H9 (cell line): ENCODE data around the gene APBB2. TPM values are rescaled to one million over a fixed set of nuclear protein-coding genes. Genes with fewer than 3 reads are reported as not detected.

Experiments used
- DNase-seq: peaks from one replicate; pipeline ENCODE4 v3.0.0-alpha.2; 2017
- H2AFZ ChIP-seq: one replicate; pipeline ENCODE4 v1.6.1; 2013; ENCODE audit warnings: mild to moderate bottlenecking, low read length, control low read depth, moderate library complexity
- H2AK5ac ChIP-seq: 2 replicates; pipeline ENCODE4 v1.6.1; 2013; ENCODE audit warnings: low read length, control low read depth, mixed read lengths; ENCODE audit not compliant: insufficient read length
- H2BK120ac ChIP-seq: one replicate; pipeline ENCODE4 v1.6.1; 2013; ENCODE audit warnings: low read depth, mild to moderate bottlenecking, low read length, control low read depth, inconsistent platforms; ENCODE audit not compliant: poor library complexity, severe bottlenecking
- H2BK12ac ChIP-seq: 2 replicates; pipeline ENCODE4 v1.6.1; 2013; ENCODE audit warnings: low read length, control low read depth, mixed read lengths, low read depth; ENCODE audit not compliant: insufficient read length
- H2BK15ac ChIP-seq: 2 replicates; pipeline ENCODE4 v1.6.1; 2013; ENCODE audit warnings: low read depth, low read length, control low read depth
- H2BK20ac ChIP-seq: one replicate; pipeline ENCODE4 v1.6.1; 2013; ENCODE audit warnings: low read depth, mild to moderate bottlenecking, low read length, control low read depth, inconsistent platforms; ENCODE audit not compliant: poor library complexity, severe bottlenecking
- H2BK5ac ChIP-seq: 2 replicates; pipeline ENCODE4 v1.6.1; 2013; ENCODE audit warnings: low read length, control low read depth, mixed read lengths; ENCODE audit not compliant: insufficient read length
- H3K14ac ChIP-seq: 2 replicates; pipeline ENCODE4 v1.6.1; 2013; ENCODE audit warnings: low read length, control low read depth; ENCODE audit not compliant: insufficient read depth
- H3K18ac ChIP-seq: 2 replicates; pipeline ENCODE4 v1.6.1; 2013; ENCODE audit warnings: low read depth, mild to moderate bottlenecking, mixed read lengths, low read length, control low read depth; ENCODE audit not compliant: insufficient read length
- H3K23ac ChIP-seq: 2 replicates; pipeline ENCODE4 v1.6.1; 2013; ENCODE audit warnings: low read length, control low read depth, mixed read lengths, low read depth; ENCODE audit not compliant: insufficient read length
- H3K23me2 ChIP-seq: 2 replicates; pipeline ENCODE4 v1.6.1; 2013; ENCODE audit warnings: low read depth, mild to moderate bottlenecking, mixed read lengths, low read length, control low read depth; ENCODE audit not compliant: insufficient read length, poor library complexity, severe bottlenecking
- H3K27ac ChIP-seq: 2 replicates; pipeline ENCODE4 v1.5.1; 2013; ENCODE audit warnings: low read length, control low read depth, mixed read lengths, low read depth; ENCODE audit not compliant: insufficient read length
- H3K27me3 ChIP-seq: 2 replicates; pipeline ENCODE4 v1.6.1; 2013; ENCODE audit warnings: low read length, control low read depth, inconsistent platforms; ENCODE audit not compliant: insufficient read depth
- H3K4ac ChIP-seq: 2 replicates; pipeline ENCODE4 v1.6.1; 2013; ENCODE audit warnings: low read depth, mild to moderate bottlenecking, control low read depth, inconsistent platforms, low read length, moderate library complexity
- H3K4me1 ChIP-seq: 2 replicates; pipeline ENCODE4 v1.6.1; 2013; ENCODE audit warnings: low read length, control low read depth, inconsistent platforms; ENCODE audit not compliant: insufficient read depth
- H3K4me2 ChIP-seq: 2 replicates; pipeline ENCODE4 v1.6.1; 2013; ENCODE audit warnings: low read length, control low read depth, mixed read lengths; ENCODE audit not compliant: insufficient read length, insufficient read depth
- H3K56ac ChIP-seq: 2 replicates; pipeline ENCODE4 v1.6.1; 2013; ENCODE audit warnings: low read depth, mild to moderate bottlenecking, mixed read lengths, low read length, control low read depth; ENCODE audit not compliant: insufficient read length
- H3K79me1 ChIP-seq: 2 replicates; pipeline ENCODE4 v1.6.1; 2013; ENCODE audit warnings: low read depth, mild to moderate bottlenecking, moderate library complexity, low read length, control low read depth, inconsistent platforms; ENCODE audit not compliant: insufficient read depth, poor library complexity, severe bottlenecking
- H3K79me2 ChIP-seq: 2 replicates; pipeline ENCODE4 v1.6.1; 2013; ENCODE audit warnings: low read length, control low read depth, inconsistent platforms; ENCODE audit not compliant: insufficient read depth
- H3K9ac ChIP-seq: 2 replicates; pipeline ENCODE4 v1.6.1; 2013; ENCODE audit warnings: low read length, control low read depth, mixed read lengths; ENCODE audit not compliant: insufficient read length; ENCODE audit errors: extremely low read depth
- H3K9me3 ChIP-seq: one replicate; pipeline ENCODE4 v1.6.1; 2013; ENCODE audit warnings: low read depth, low read length, inconsistent platforms; ENCODE audit not compliant: control insufficient read depth
- H3T11ph ChIP-seq: one replicate; pipeline ENCODE4 v1.6.1; 2013; ENCODE audit warnings: mild to moderate bottlenecking, low read length, control low read depth, inconsistent platforms
- H4K20me1 ChIP-seq: one replicate; pipeline ENCODE4 v1.6.1; 2013; ENCODE audit not compliant: control insufficient read depth, insufficient read length, insufficient read depth
- H4K5ac ChIP-seq: 2 replicates; pipeline ENCODE4 v1.6.1; 2013; ENCODE audit warnings: low read depth, mild to moderate bottlenecking, mixed read lengths, low read length, control low read depth; ENCODE audit not compliant: insufficient read length
- H4K8ac ChIP-seq: replicated peaks from 2 replicates; pipeline ENCODE4 v1.6.1; 2013; ENCODE audit warnings: low read length, control low read depth, mixed read lengths, low read depth; ENCODE audit not compliant: insufficient read length
- H4K91ac ChIP-seq: 2 replicates; pipeline ENCODE4 v1.6.1; 2013; ENCODE audit warnings: low read depth, mild to moderate bottlenecking, moderate library complexity, mixed read lengths, low read length, control low read depth; ENCODE audit not compliant: insufficient read length
- H3K27ac Mint-ChIP-seq, 3 experiments: 2 replicates in 2 of 3; 3 replicates in 1 of 3; pipeline ENCODE4 v1.8.0; 2020 to 2021; ENCODE audit warnings: mixed read lengths in 3 of 3, mild to moderate bottlenecking in 1 of 3, moderate library complexity in 1 of 3
- H3K27me3 Mint-ChIP-seq: 2 replicates; pipeline ENCODE4 v1.8.0; 2021; ENCODE audit warnings: low read depth, mild to moderate bottlenecking, moderate library complexity, mixed read lengths
- H3K36me3 Mint-ChIP-seq, 3 experiments: 2 replicates in 2 of 3; 3 replicates in 1 of 3; pipeline ENCODE4 v1.8.0; 2020 to 2021; ENCODE audit warnings: low read depth in 3 of 3, mixed read lengths in 3 of 3; ENCODE audit not compliant: insufficient read depth in 1 of 3
- H3K4me1 Mint-ChIP-seq, 2 experiments: 2 replicates each; pipeline ENCODE4 v1.8.0; 2020; ENCODE audit warnings: mixed read lengths in 2 of 2
- H3K4me3 Mint-ChIP-seq, 2 experiments: 2 replicates in 1 of 2; 3 replicates in 1 of 2; pipeline ENCODE4 v1.8.0; 2020 to 2021; ENCODE audit warnings: mild to moderate bottlenecking in 2 of 2, mixed read lengths in 2 of 2, moderate library complexity in 1 of 2
- H3K9me3 Mint-ChIP-seq, 2 experiments: 2 replicates in 1 of 2; 3 replicates in 1 of 2; pipeline ENCODE4 v1.8.0; 2020; ENCODE audit warnings: mild to moderate bottlenecking in 2 of 2, mixed read lengths in 2 of 2, moderate library complexity in 1 of 2
- CTCF ChIP-seq: fragments of 200-600 bp; sonication (generic); conservative IDR thresholded peaks from 3 replicates; pipeline ENCODE4 v1.8.0; 2021; ENCODE audit warnings: antibody characterized with exemption, mild to moderate bottlenecking
- WGBS: extraction: QIAGEN DNeasy Blood & Tissue Kit; methylation state at CpG from one replicate; pipeline ENCODE4 v1.1.7; 2013; ENCODE audit warnings: missing lambda C conversion rate, low lambda C conversion rate, mixed read lengths; ENCODE audit not compliant: insufficient read length; ENCODE audit errors: extremely low coverage; 5-methylcytosine and 5-hydroxymethylcytosine counted together
- total RNA-seq: library from RNA; stranded (reverse); gene quantifications from 2 replicates; pipeline ENCODE4 v1.2.1, GENCODE V29; 2021

APBB2 gene
- total RNA-seq, 1 experiment from 2014 or later: 39.6 TPM

GRCh38 chr4:40916880-40917279 is 297.5 kb downstream of the APBB2 start:
- H3T11ph ChIP-seq: no peak overlapping the region
- Mint-ChIP-seq H3K27me3 (no peaks in the 10 kb centered on the region), H3K4me1 (peaks cover 24 to 41% of the 10 kb centered on the region in 2 experiments), H3K9me3 (no peaks in the 10 kb centered on the region; a peak in 1 of 5 replicates), H3K36me3 (peaks cover 6 to 9% (median 7%) of the 10 kb centered on the region in 3 experiments; a peak in 2 of 7 replicates), H3K4me3 (no peak overlapping the region), H3K27ac (peak overlapping the region in 1 of 3 experiments; percentile 2; a peak in 2 of 7 replicates)
- H2BK15ac ChIP-seq: no peak overlapping the region
- H4K91ac ChIP-seq: no peak overlapping the region
- no peak overlapping the region for H3K4me2 ChIP-seq
- no peak overlapping the region for H2BK5ac ChIP-seq
- H4K20me1 ChIP-seq: no peaks in the 10 kb centered on the region
- H3K14ac ChIP-seq: no peak overlapping the region
- no peaks in the 10 kb centered on the region for H3K79me2 ChIP-seq
- H2AFZ ChIP-seq: no peak overlapping the region
- no peaks in the 10 kb centered on the region for H3K9me3 ChIP-seq
- WGBS: no CpG with 5 or more reads among the region's 5 CpGs
- H3K23ac ChIP-seq: no peak overlapping the region
- H2BK120ac ChIP-seq: no peak overlapping the region
- H3K4ac ChIP-seq: no peak overlapping the region
- no peak overlapping the region for H2BK20ac ChIP-seq
- peak; percentile 74 for TF ChIP-seq CTCF
- H2AK5ac ChIP-seq: no peak overlapping the region
- H3K79me1 ChIP-seq: no peaks in the 10 kb centered on the region
- H3K27ac ChIP-seq: no peak overlapping the region
- H3K18ac ChIP-seq: no peak overlapping the region
- H4K8ac ChIP-seq: no peak overlapping the region
- H3K23me2 ChIP-seq: no peaks in the 10 kb centered on the region
- no peak overlapping the region for H2BK12ac ChIP-seq
- H3K27me3 ChIP-seq: no peaks in the 10 kb centered on the region
- H4K5ac ChIP-seq: no peak overlapping the region
- no peak overlapping the region for H3K9ac ChIP-seq
- H3K56ac ChIP-seq: no peak overlapping the region
- H3K4me1 ChIP-seq: 0 out of 2 replicates have a peak, but pooled peaks cover 2% of the 10 kb centered on the region
- peak; percentile 82 for DNase-seq
